Omental fat pad (tissue), 4 donors: ENCODE data around the gene ZNF831. TPM values are rescaled to one million over a fixed set of nuclear protein-coding genes. Genes with fewer than 3 reads are reported as not detected.

Experiments used
- ATAC-seq: fragments of 150-250 bp; one replicate; pipeline ENCODE4 v1.9.1; 2016; ENCODE audit warnings: mild to moderate bottlenecking, moderate library complexity; ENCODE audit not compliant: low FRiP score
- DNase-seq: peaks from one replicate; pipeline ENCODE4 v3.0.0-alpha.2; 2019; ENCODE audit warnings: low spot score
- total RNA-seq, 4 donors: library from RNA; depleted of rRNA; stranded (reverse); fragments of >200 nt; gene quantifications; one replicate each; pipeline ENCODE4 v1.1.0, GENCODE V29; 2016
- TF ChIP-seq, protein P1 (sequence below), 3 donors: fragments of 450-650 bp; IDR thresholded peaks; one replicate each; pipeline ENCODE4 v1.5.1; 2016 to 2017; ENCODE audit warnings: antibody characterized with exemption in 3 of 3, mild to moderate bottlenecking in 3 of 3, moderate library complexity in 2 of 3

Gene ZNF831
- total RNA-seq, 4 donors from 2014 or later, result 1.3 to 3.6 (median 2.0) TPM

DNA sequence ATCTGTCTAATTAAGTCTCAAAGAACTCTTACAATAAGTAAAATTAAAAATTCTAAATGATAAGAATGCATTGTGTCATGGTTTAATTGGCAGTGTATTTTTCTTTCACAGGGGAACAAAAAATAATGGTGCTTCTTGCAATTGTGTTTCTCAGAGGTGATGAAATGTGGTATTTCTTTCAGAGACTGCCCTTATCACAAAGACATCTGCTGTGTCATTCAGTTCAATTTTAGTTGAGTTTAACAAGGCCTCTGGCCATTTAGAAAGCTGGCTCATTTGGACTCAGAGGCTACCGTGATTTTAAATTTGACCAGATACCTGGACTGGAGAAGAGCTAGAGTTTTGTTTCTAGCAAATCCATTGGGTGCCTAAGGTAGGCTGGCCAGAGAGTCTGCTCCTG is 23.6 kb upstream of the ZNF831 start:
- TF ChIP-seq, protein P1, sequence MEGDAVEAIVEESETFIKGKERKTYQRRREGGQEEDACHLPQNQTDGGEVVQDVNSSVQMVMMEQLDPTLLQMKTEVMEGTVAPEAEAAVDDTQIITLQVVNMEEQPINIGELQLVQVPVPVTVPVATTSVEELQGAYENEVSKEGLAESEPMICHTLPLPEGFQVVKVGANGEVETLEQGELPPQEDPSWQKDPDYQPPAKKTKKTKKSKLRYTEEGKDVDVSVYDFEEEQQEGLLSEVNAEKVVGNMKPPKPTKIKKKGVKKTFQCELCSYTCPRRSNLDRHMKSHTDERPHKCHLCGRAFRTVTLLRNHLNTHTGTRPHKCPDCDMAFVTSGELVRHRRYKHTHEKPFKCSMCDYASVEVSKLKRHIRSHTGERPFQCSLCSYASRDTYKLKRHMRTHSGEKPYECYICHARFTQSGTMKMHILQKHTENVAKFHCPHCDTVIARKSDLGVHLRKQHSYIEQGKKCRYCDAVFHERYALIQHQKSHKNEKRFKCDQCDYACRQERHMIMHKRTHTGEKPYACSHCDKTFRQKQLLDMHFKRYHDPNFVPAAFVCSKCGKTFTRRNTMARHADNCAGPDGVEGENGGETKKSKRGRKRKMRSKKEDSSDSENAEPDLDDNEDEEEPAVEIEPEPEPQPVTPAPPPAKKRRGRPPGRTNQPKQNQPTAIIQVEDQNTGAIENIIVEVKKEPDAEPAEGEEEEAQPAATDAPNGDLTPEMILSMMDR (IDR thresholded peaks at IDR 0.05), result no peak
- ATAC-seq (no peak), DNase-seq (no peak)

DNA sequence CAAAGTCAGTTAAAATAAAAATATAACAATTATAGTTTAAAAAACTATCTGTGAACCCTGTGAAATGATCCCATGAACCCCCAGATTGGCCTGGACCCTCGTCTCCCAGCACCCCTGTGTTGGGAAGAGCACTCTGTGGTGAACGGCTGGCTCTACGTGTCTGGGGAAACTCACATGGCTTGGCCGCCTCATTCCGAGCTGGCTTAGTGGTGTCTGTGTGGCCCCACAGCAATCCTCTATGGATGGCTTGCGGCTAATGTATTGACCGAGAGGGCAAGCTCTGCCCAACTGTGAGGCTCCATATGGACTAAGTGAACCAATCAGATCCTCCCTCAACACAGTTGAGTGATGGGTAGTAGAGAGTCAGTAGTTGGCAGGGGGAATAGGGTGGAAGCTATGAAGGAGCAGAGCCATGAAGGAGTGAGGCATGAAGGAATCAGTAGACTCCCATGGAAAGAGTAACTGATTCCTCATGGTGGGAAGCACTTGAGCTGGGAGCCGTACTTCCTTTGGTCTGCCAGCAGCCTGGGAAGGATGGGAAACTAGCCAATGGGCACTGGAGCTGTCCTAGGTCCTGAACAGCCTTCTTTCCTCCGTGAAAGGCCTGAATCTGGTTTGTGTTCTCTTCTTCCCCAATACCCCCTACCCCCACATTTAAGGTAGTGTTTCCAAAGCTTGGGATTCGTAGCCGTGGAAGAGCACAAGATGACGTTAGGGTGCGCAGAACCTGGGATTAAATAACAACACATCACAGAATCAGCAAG is 21.6 kb upstream of the ZNF831 start:
- no peak for ATAC-seq
- DNase-seq, result no peak
- TF ChIP-seq, protein P1 (IDR thresholded peaks at IDR 0.05), result no peak

DNA sequence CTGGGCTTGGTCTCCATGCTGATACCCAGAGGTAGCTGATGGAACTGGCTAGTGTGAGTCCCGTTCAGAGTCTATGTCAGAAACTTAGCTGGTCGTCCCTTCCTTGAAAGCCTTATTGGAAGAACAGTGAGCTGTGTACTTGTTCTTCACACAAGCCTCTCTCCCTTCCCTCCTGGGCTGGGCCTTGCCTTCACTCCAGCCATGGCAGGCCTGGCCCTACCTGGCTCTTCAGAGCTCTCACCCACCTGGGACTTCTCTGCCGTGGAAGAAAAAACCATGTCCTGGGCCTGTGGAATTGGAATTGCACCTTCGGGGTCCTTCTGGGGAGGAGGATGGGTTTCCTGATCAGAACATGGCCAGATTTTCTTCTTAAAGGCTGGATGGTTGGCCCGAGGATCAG is 20.3 kb upstream of the ZNF831 start:
- TF ChIP-seq, protein P1 (IDR thresholded peaks at IDR 0.05), result no peak
- ATAC-seq (no peak), DNase-seq (no peak)

DNA sequence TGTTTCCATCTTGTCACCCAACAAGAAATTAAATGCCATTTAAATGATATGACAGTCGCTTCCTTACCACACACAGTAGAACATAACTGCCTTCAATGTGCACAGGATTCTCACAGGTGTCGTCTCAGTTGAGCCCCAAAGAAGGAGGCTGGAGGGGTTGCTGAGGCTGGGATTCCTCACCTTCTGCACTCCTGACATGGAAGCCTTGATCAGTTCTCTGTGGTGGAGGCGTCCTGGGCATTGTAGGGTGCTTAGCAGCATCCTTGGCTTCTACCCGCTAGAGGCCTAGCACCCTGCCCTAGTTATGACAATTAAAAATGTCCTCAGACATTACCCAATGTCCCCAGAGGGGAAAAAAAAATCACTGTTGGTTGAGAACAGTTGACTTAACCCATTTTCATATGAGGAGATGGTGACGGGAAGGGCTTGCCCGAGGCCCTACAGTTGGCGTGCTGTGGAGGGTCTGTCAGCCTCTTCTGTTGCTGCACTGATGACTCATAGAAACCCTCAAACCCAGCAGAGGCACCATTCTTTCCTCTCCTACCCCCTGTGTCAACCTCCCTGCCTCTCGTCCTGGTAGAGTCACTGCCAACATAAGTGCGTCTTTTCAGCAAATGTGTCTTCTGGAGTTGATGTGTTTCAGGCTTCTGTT is 19.3 kb upstream of the ZNF831 start:
- ATAC-seq, result no peak
- TF ChIP-seq, protein P1 (IDR thresholded peaks at IDR 0.05), result no peak

DNA sequence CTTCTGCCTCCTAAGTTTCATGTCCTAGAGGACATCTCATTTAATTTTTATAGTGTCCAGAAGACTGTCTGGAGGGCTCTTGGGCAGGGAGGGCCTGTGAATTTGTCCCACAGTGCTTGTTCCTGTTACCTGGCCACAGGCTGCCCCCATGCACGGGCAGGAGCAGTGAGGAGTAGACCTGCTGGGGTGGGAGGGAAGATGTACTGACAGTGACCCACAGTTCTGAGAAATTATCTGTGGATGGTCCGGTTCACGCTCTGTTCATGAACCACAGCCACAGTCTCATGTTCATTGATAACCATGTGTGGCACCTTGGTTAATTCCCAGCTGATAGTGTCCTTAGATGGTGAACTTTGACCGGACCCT is 18.8 kb upstream of the ZNF831 start:
- ATAC-seq (no peak), DNase-seq (no peak)
- TF ChIP-seq, protein P1 (IDR thresholded peaks at IDR 0.05), result no peak

More for the DNA sequence above, 19.3 kb upstream of the ZNF831 start:
- no peak for DNase-seq

DNA sequence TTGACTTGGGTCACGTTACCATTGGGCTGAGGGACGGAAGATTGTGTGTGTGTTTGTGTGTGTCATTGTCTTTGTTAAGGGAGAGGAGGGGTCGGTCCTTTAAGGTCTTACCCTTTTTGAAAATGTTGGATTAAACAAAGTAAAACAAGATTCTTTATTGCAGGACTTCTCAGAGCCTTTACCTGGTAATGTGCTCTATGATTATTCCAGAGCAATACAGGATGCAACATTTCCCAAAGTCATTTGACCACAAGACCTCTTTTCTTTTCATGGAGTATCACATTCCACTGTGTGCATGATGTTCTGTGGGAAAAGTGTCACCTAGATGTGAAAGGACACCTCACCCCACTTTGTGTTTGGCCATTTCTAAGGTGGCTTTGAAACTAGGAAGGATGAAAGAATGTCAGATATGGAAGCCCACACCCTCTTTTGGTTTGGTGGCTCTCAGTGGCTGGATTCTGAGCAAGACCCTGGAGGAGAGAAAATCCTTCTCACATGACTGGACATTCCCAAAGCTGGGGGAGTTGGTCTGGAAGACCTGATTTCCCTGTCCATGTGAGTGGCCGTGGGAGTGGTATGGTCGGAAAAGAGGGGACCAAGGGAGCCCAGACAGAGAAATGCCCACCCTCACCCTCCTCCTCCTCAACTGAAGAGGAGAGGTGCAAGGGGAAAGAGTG is 18.2 kb upstream of the ZNF831 start:
- no peak for ATAC-seq
- TF ChIP-seq, protein P1 (IDR thresholded peaks at IDR 0.05), result no peak
- DNase-seq, result no peak
